ENCODE results near the gene KCNK17. TPM values are rescaled to one million over a fixed set of nuclear protein-coding genes. Genes with fewer than 3 reads are reported as not detected.

The KCNK17 gene
- total RNA-seq, 2 donors from 2014 or later = 0.51 to 0.64 TPM

DNA sequence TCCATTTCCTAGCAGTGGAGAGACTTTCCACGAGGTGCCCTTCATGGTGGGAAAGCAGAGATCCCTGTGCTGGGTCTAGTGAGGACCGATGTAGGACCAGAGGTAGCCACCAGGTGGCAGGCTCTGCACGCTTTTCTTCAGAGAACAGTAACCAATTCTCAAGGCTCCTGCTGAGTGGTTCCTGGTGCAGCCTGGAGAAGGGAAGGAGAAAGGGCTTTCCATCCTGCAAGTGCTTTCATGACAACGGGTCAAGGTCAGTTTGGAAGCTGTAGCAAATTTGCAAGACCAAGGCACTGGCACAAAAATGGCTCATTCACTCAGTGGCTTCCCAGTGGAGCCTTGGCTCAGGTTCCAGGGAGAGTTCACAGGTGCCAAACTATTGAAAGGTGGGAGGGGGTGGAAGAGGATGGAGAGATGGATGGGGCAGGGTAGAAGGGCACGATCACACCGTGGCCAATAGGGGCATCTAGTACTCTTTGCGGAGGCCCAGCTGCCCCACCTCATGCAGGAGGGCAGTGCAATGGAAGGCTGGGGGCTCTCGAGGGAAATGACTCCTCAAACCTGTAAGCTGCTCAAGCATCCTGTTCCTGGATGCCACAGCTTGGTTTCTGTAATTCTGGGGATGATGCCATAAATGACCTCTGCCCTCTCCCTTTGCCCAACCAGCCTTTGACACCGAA is 33.8 kb upstream of the KCNK17 start:
- DNase-seq (ENCODE audit: low spot score) = peak; percentile 44
- TF ChIP-seq CTCF (IDR thresholded peaks at IDR 0.05) (peak; percentile 75 to 80 (median 78)), POLR2A (IDR thresholded peaks at IDR 0.05) (no peak), POLR2AphosphoS5 (IDR thresholded peaks at IDR 0.05) (no peak)
- Histone ChIP-seq H3K4me3 (no peak overlapping the region), H3K4me1 (replicated peaks) (no peaks in the 10 kb centered on the region), H3K36me3 (no peaks in the 10 kb centered on the region), H3K27ac (no peak overlapping the region), H3K9me3 (no peaks in the 10 kb centered on the region), H3K27me3 (replicated peaks; ENCODE audit: insufficient read depth) (no peaks in the 10 kb centered on the region)
- intact Hi-C loops (cut with DNase I) = no loop called here
- WGBS = 47% methylated on average over 9 of the region's 9 CpGs

DNA sequence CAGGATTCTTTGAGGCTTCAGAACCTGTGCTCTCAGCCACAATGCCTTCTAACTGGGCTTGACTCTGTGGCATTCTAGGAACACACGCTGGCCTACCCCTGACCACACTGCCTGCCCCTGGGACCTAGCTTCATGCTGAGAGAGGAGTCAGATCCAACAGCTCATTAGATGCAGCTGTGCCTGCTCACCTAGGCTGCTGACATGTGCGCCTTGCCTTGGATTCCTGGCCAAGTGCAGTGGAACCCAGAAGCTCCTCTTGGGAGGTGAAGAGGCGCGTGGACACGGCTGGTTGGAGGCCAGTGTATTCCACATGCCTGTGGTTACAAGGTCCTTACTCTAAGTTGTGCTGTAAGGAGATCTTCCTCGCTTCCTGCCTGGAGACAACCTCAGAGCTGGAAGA is 33.0 kb upstream of the KCNK17 start:
- DNase-seq (ENCODE audit: low spot score) = no peak
- TF ChIP-seq CTCF (IDR thresholded peaks at IDR 0.05) = no peak
- no peak for TF ChIP-seq POLR2A (IDR thresholded peaks at IDR 0.05)
- no peak for TF ChIP-seq POLR2AphosphoS5 (IDR thresholded peaks at IDR 0.05)
- H3K36me3 ChIP-seq = no peaks in the 10 kb centered on the region
- H3K4me3 ChIP-seq = no peak overlapping the region
- intact Hi-C loops (cut with DNase I) = no loop called here
- H3K9me3 ChIP-seq = no peaks in the 10 kb centered on the region
- H3K4me1 ChIP-seq (replicated peaks) = no peaks in the 10 kb centered on the region
- no peaks in the 10 kb centered on the region for H3K27me3 ChIP-seq (replicated peaks; ENCODE audit: insufficient read depth)
- no peak overlapping the region for H3K27ac ChIP-seq
- WGBS = 98% methylated on average over 6 of the region's 6 CpGs

DNA sequence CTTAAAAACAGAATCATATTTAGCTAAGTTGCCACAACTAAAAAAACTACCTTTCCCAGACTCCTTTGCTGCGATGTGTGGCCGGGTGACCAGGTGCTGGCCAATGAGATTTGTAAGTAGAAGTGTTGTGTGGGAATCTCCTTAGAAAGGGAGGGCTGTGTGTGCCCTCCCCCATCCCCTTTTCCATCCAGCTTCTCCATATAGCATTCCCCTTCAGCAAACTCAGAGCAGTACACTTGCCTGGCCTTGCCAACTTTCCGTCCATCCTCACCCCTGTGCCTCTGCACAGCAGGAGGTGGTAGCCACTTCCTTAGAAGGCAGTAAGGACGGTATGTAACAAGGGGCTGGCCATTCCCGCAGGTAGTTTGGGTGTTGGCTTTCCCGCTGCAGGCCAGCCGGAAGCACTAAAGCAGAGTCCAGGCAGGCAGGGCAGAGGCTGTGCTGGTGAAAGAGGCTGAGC is 30.6 kb upstream of the KCNK17 start:
- intact Hi-C loops (cut with DNase I) = no loop called here
- no peaks in the 10 kb centered on the region for H3K9me3 ChIP-seq
- H3K27ac ChIP-seq = no peak overlapping the region
- H3K36me3 ChIP-seq = no peaks in the 10 kb centered on the region
- no peak overlapping the region for H3K4me3 ChIP-seq
- 86% methylated on average over 7 of the region's 7 CpGs for WGBS
- DNase-seq (ENCODE audit: low spot score) = no peak
- no peaks in the 10 kb centered on the region for H3K4me1 ChIP-seq (replicated peaks)
- no peak for TF ChIP-seq POLR2A (IDR thresholded peaks at IDR 0.05)
- TF ChIP-seq CTCF (IDR thresholded peaks at IDR 0.05) = no peak
- no peaks in the 10 kb centered on the region for H3K27me3 ChIP-seq (replicated peaks; ENCODE audit: insufficient read depth)

DNA sequence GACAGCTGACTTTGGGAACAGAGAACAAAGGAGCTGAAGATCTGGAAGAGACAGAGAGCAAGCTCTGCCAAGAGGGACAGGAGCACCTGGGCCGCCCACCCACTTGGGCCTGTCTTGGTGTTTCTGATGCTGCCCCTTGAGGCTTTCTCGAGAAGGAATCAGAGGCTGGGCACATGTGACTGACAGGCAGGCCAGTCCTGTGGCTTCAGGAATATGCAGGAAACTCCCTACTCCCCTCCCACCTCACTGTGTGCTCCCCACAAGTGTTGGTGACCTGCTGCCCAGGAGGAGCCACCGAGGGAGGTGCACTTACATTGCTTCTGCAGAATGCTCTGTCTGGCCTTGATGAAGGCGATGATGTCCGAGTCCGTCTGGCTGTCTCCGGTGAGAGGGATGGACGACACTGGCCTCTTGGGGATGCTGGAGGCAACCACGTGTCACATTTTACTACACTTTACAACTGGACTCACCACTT is 29.2 kb upstream of the KCNK17 start:
- H3K9me3 ChIP-seq = no peaks in the 10 kb centered on the region
- H3K27ac ChIP-seq = no peak overlapping the region
- H3K36me3 ChIP-seq = no peaks in the 10 kb centered on the region
- no peak for DNase-seq (ENCODE audit: low spot score)
- no peak for TF ChIP-seq POLR2AphosphoS5 (IDR thresholded peaks at IDR 0.05)
- no peak for TF ChIP-seq POLR2A (IDR thresholded peaks at IDR 0.05)
- no peak for TF ChIP-seq CTCF (IDR thresholded peaks at IDR 0.05)
- no peaks in the 10 kb centered on the region for H3K4me1 ChIP-seq (replicated peaks)
- intact Hi-C loops (cut with DNase I) = no loop called here
- H3K4me3 ChIP-seq = no peak overlapping the region
- no peaks in the 10 kb centered on the region for H3K27me3 ChIP-seq (replicated peaks; ENCODE audit: insufficient read depth)
- 79% methylated on average over 9 of the region's 9 CpGs for WGBS
